NCI-H748 treated with DMSO at 0.1 percent for 48 hours (cell line): ENCODE data around the gene DISC1.

Experiments
- DNase-seq: peaks from one replicate; lab custom pipeline; 2025; lab: John Stamatoyannopoulos, UW

Gene DISC1

GRCh38 chr1:231860221-231861088 is 233.9 kb downstream of the DISC1 start:
- no peak for DNase-seq

DNA sequence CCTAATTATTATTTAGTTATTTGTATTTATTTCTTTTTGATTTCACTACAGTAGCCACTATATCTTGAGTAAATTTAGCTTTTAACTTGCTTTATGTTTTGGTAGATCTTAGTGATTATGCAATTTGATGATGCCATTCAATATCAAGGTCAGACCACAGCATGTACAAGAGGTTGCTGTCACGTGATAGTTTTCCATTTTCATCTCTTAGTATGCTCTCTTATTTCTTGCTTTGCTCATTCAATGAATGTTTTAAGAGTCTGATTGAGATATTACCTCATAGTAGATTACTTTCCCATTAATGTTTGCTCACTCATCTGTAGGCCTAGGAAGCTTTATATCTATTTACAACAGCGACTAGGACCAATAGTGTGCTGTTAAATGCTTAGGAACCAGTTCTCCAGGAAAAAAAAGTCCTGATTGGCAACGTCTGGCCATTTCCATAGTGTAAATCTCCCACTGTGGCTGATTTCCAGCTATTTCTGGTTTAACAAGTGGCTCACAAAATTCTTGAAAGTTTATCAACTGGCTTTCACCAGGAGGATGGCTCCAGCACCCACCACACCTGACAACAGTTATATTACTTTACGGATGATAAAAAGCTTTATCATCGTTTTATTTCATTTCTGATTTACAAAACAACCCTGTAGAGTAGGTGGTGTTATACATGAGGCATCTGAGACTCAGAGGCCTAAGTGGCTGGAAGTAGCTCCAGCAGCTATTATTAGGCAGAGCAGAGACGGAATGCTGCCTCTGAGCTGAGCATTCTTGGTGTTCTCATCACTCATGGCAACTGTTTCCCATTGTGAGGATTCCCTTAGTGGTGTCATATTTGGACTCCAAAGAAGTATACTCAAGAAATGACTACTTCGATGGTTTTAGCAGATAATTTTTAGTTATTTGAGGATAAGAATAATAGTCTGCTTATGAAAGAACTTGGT is 235.2 kb downstream of the DISC1 start:
- DNase-seq: no peak

DNA sequence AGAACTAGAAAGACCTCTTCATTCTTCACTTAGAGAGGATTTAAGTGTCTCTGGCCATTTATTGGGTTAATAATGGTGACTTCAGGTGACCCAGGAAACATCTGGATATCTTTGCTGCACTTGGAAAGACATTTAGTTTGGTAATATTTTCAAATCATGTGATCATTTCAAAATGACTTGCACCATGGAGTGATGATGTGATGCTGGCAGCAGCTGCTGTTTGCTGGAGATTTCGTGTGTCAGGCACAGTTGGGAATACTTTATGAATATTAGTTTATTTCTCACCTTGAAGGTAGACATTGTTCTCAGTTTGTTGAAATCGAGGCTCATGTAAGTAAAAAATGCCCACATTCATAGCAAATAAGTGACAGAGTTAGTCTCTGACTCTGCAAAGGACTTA is 236.0 kb downstream of the DISC1 start:
- no peak for DNase-seq

DNA sequence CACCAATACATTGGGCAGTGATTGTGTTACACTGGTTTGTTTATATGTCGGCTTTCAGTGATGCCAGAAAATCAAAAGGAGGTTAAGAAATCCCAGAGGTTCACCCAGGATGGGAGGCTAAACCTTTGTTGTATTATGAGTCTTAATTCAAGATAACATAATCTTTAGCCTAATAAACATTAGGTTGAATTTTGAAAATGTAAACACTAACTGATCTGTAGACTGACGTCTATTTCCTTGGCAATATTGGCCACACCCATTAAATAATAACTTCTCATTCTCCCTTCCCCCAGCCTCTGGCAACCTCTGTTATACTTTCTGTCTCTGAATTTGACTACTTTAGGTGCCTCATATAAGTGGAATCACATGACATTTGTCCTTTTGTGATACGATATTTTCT is 238.7 kb downstream of the DISC1 start:
- DNase-seq: no peak

DNA sequence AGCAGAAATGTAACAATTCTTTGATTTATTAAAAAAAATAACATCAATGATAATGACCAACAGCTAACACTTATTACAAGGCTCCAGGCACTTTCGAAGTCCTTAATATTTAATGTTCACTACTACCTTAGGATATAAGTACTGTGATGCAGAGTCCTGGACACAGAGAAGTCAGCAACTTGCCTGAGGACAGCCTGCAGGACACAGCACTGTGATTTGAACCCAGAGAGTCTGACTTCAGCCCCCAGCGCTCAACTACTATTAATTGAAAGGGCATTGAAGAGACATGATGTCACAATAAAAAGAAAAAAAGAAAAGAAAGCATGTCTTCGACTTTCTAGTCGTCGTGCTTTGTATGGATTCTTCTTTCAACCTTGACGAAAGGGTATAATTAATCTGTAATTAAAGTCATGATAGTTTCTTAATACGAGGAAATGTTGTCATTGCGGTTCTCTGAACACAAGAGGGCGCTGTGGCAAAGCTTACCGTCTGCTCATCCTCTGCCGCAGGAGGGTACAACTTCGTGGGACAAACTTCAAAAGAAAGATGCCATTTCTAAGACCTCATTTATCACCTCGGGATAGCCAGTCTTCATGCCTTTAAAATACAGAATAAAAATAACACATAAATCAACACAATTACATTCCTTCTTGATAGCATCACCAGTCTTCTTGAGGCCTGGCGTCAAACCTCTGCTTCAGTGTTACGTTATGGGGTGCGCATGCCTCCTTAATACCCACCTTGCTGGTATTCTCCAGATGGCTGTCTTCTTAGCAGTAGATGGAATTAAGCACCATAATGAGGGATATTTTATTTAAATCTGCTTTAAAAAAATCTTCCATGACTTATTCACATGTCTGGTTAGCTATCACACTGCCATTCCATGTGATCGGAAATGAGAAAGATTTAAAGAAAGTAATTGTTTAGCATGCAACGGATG is 240.1 kb downstream of the DISC1 start:
- peak; percentile 40 for DNase-seq

GRCh38 chr1:231867607-231868006 is 241.0 kb downstream of the DISC1 start:
- DNase-seq: no peak

- DNase-seq: no peak
Measured at GRCh38 chr1:231869364-231869763, 242.8 kb downstream of the DISC1 start.

- no peak for DNase-seq
Measured at GRCh38 chr1:231871471-231871870, 244.9 kb downstream of the DISC1 start.

DNA sequence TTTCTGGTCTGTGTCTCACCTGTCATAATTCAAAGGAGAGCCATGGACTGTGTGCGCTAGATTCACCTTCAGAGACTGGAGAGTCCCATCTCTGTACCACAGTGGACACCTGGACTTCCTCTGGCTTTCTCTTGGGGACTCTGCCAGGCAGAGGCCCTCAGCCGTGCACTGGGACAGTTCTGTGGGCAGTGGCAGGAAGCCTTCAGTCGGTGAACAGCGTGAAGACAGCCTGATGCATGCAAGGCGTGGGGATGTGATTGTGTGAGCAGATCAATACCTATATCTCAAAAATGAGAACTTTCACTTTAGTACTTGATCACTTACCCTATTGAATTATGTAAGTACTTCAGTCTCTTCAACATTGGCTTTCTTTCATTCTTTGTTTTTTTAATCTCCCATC is 245.3 kb downstream of the DISC1 start:
- no peak for DNase-seq

GRCh38 chr1:231872461-231872910 is 245.9 kb downstream of the DISC1 start:
- DNase-seq: no peak

DNA sequence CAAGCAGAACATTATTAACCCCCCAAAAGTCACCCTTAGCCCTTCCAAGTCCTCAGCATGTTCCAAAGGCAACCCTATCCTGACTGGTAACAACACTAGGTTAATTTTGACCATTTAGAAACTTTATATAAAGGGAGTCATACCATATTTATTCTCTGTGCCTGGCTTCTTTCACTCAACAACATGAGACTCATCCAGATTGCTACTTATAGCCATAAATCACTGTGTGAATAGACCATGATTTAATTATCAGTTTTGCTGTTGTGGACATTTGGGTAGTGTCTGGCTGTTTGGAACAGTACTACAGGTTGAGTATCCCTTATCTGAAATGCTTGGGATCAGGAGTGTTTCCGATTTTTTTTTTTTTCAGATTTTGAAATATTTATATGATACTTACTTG is 252.1 kb downstream of the DISC1 start:
- DNase-seq: no peak

DNA sequence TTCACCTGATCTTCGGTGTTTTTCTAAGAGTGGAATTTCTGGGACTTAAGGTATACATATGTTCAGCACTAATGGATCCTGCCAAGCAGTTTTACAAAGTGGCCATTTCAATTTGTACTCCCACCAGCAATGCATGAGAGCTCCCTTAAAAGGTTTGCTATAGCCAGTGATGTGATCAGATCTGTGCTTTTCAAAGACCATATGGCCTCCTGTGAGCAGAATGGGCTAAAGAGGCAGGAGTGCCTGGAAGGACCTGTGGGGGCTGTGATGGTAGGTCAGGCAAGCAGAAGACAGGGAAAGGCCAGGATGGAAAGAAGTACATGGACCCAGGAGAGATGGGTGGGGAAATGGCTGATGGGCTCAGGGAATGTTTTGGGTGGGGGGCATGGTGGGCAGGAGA is 252.7 kb downstream of the DISC1 start:
- DNase-seq: no peak

DNA sequence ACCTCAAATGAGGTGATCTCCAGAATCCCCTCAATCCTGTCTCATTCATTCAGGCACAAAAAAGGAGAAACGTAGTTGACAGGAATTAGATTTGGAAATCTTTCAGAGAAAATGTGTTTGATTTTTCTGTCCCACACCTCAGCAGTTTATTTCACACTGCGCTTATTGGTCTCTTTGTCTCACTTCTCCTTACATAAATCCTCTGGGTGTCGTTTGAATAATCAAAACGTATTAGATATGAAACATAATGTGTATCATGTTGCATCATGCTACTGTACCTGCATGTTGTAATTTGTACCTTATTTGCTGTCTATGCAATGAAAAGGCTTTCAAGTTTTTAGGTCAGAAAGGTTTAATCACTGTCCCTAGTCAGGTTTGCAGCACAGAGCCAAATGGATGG is 255.7 kb downstream of the DISC1 start:
- DNase-seq: no peak

- no peak for DNase-seq
Measured at GRCh38 chr1:231882790-231883189, 256.2 kb downstream of the DISC1 start.

DNA sequence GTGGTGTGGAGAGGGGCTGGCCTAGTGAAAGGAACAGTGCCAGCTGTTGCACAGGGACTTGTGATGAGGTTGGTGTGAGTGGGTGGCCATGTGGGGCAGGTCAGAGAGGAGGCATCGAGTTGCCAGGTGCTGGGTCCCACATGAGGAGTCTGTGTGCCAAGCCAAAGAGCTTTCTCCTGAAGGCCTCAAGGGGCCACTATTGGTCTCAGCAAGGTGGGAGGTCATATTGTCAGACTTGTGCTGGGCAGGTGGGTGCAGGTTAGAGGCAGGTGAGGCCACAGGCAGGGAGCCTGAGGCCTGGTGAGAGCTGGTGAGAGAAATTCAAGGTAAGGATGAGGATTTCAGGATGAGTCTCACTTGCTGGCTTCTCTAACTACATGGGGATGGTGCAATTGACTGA is 256.8 kb downstream of the DISC1 start:
- DNase-seq: no peak

DNA sequence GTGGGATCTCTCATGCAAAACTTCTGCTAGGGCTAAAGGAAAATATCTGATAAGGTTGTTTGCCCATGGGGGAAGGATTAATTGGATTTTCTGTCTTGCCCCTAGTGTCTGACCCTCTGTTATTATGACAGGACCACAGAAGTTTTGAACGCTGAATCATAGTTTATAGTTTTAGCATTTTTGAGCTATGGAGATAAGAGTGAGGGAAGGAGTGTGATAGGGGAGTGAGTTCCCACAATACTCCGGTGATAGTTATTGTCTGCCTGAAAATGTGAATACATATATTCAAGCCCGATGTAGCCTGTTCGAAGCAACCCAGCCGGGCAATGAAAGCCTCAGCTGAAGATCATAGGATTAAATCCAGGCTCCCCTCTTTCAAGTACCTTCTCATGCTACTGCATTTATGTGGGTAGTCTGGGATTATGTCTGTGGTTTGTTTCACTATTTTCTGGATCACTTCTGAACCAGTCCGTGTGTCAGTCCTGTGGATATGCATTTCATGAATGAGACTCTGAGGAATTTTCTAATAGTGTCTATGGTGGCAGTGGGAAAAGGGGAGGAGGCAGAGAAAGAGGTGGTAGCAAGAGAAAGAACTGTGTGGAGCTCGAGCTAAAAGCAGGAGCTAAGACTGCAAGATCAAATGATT is 258.7 kb downstream of the DISC1 start:
- DNase-seq: no peak

DNA sequence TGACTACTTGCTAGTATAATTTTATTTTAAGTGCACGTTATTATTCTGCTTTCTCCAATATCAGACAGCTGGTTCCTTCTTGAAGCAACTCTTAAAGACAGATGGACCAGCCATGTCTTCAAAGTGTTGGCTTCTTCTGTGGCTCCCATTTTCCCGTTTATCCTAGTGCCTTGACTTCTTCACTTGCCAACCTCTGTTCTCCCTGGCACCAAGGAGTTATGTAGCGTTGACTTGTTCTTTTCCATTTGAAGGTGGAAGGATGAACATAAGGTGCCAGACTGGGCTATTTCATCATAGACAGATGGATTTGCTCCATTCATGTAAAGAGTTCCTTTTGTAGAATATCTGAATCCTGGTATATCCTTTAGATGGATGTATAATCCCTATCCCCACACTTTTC is 260.6 kb downstream of the DISC1 start:
- DNase-seq: no peak

- DNase-seq: no peak
Measured at GRCh38 chr1:231887866-231888265, 261.3 kb downstream of the DISC1 start.

- no peak for DNase-seq
Measured at GRCh38 chr1:231890791-231891190, 264.2 kb downstream of the DISC1 start.

DNA sequence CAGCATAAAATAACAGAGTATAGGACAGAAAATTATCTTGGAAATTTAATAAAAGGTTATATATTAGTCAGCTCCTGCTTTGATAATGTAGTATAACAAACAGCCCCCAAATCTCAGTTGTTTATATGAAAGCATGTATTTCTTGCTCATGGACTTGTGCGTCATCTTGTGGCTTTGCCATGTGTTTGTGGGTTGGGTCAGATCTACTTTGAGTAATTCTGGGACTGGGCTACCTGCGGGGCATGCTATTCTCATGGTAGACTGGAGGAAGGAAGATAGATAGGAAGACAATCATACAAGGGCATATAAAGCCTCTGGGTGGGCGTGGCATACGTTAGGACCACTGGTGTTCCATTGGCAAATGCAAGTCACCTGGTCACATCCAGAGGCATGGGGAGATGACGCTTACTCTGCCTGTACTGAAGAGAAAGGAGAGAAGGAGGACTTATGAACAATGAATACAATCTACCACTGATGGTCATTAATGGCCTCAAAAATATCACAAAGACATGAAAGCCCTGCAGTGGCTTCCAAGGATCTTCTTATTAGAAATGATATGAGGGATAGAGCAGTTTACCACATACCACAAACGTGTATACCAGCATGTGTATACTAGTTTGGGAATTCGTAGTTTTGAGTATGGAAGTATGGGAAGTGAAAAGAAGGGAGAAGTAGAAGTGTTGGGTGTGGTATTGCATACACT is 267.0 kb downstream of the DISC1 start:
- DNase-seq: no peak

- DNase-seq: no peak
Measured at GRCh38 chr1:231896806-231897205, 270.2 kb downstream of the DISC1 start.
